ENCODE measurements around the gene MSMO1. TPM values are rescaled to one million over a fixed set of nuclear protein-coding genes. Genes with fewer than 3 reads are reported as not detected.

The MSMO1 gene
- total RNA-seq, 2 donors from 2014 or later: 12.1 to 15.2 TPM

Other genes starting within 250 kb of the MSMO1 start
- 1 to 10 TPM; 6.7 to 7.0 TPM for gene TMEM192, start 214.8 kb upstream of the MSMO1 start, total RNA-seq
- 10 to 100 TPM; 14.9 to 16.7 TPM for gene KLHL2, start 120.1 kb upstream of the MSMO1 start, total RNA-seq
- not detected for gene CPE, start 51.3 kb downstream of the MSMO1 start, total RNA-seq

Data from T-helper 17 cell (primary cell).